Activated naive CD4-positive, alpha-beta T cell treated with anti-CD3 and anti-CD28 coated beads, Interleukin-2, amount 50 U/mL, for 72 hours (primary cell): ENCODE results near the gene PNPLA7. TPM values are rescaled to one million over a fixed set of nuclear protein-coding genes. Genes with fewer than 3 reads are reported as not detected.
"Not testable (repeated sequence)": the region's sequence is repeated elsewhere in the genome, so short reads cannot be mapped to it uniquely, and the experiment has no call there.

Experiments
- ATAC-seq, 2 donors: fragments of 150-1000 bp; cut with Tn5 transposase; 2 replicates each; pipeline ENCODE4 v1.10.0; 2021; ENCODE audit warnings: mild to moderate bottlenecking in 2 of 2, moderate library complexity in 2 of 2
- DNase-seq, 2 donors: peaks; one replicate each; pipeline ENCODE4 v3.0.0; 2021 to 2022; ENCODE audit warnings: low spot score in 2 of 2
- H3K27ac Mint-ChIP-seq, 2 donors: one replicate each; pipeline ENCODE4 v1.8.0; 2022; ENCODE audit warnings: mild to moderate bottlenecking in 2 of 2, mixed read lengths in 2 of 2
- H3K36me3 Mint-ChIP-seq, 2 donors: one replicate each; pipeline ENCODE4 v1.8.0; 2022; ENCODE audit warnings: mixed read lengths in 2 of 2
- H3K9me3 Mint-ChIP-seq, 2 donors: one replicate each; pipeline ENCODE4 v1.8.0; 2022; ENCODE audit warnings: mixed read lengths in 2 of 2
- total RNA-seq, 2 donors: library from RNA; stranded (reverse); gene quantifications; one replicate each; pipeline ENCODE4 v1.2.3, GENCODE V29; 2022

Gene PNPLA7
- total RNA-seq, 2 donors from 2014 or later: 3.7 to 4.4 TPM

- Mint-ChIP-seq H3K27ac (no peak overlapping the region), H3K36me3 (no peaks in the 10 kb centered on the region), H3K9me3 (no peaks in the 10 kb centered on the region)
- peak in 1 of 2 donors; percentile 57 for DNase-seq
- no peak for ATAC-seq
These were observed 92.6 kb downstream of the PNPLA7 start for GRCh38 chr9:137457406-137458193.

- no peak overlapping the region for H3K27ac Mint-ChIP-seq
- DNase-seq: peak; percentile 4 to 55
- no peak for ATAC-seq
- H3K36me3 Mint-ChIP-seq: no peaks in the 10 kb centered on the region
- no peaks in the 10 kb centered on the region for H3K9me3 Mint-ChIP-seq
These were observed 93.3 kb downstream of the PNPLA7 start for GRCh38 chr9:137456864-137457405.

GRCh38 chr9:137456061-137456863, 93.9 kb downstream of the PNPLA7 start:
- H3K9me3 Mint-ChIP-seq: no peaks in the 10 kb centered on the region
- no peaks in the 10 kb centered on the region for H3K36me3 Mint-ChIP-seq
- no peak for ATAC-seq
- H3K27ac Mint-ChIP-seq: no peak overlapping the region
- peak; percentile 1 to 48 for DNase-seq

- no peaks in the 10 kb centered on the region for H3K9me3 Mint-ChIP-seq
- ATAC-seq: no peak
- no peaks in the 10 kb centered on the region for H3K36me3 Mint-ChIP-seq
- peak; percentile 12 to 56 for DNase-seq
- no peak overlapping the region for H3K27ac Mint-ChIP-seq
These were observed 94.7 kb downstream of the PNPLA7 start for GRCh38 chr9:137455359-137455991.

- H3K9me3 Mint-ChIP-seq: no peaks in the 10 kb centered on the region
- peak; percentile 7 to 56 for DNase-seq
- no peak overlapping the region for H3K27ac Mint-ChIP-seq
- ATAC-seq: no peak
- H3K36me3 Mint-ChIP-seq: no peaks in the 10 kb centered on the region
These were observed 95.4 kb downstream of the PNPLA7 start for GRCh38 chr9:137454597-137455358.

- no peak overlapping the region for H3K27ac Mint-ChIP-seq
- no peaks in the 10 kb centered on the region for H3K36me3 Mint-ChIP-seq
- DNase-seq (peak; percentile 59 to 61), ATAC-seq (peak; percentile 15 to 52)
- H3K9me3 Mint-ChIP-seq: no peaks in the 10 kb centered on the region
These were observed 96.0 kb downstream of the PNPLA7 start for GRCh38 chr9:137454145-137454596.

DNA sequence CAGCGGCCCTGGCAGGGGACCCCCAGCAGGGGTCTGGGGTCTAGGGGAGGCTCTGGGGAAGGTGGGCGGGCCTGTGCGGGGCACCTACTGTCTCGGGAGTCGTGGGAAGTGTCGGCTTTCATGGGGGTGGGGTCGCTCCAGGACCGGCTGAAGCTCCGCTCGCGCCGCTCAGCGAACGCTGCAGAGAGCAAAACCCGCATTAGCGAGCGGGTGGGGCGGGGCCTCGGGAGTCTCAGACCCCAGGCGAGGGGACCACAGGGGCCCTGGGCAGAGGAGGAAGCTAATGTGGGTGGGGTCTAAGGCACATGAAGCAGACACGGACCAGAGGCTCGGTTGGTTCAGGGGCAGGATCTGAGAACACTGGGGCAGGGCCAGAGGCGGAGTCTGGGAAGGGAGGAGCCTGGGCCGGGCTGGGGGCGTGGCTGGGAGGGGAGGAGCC, 96.5 kb downstream of the PNPLA7 start:
- ATAC-seq: peak; percentile 58 to 85
- H3K9me3 Mint-ChIP-seq: no peaks in the 10 kb centered on the region

DNA sequence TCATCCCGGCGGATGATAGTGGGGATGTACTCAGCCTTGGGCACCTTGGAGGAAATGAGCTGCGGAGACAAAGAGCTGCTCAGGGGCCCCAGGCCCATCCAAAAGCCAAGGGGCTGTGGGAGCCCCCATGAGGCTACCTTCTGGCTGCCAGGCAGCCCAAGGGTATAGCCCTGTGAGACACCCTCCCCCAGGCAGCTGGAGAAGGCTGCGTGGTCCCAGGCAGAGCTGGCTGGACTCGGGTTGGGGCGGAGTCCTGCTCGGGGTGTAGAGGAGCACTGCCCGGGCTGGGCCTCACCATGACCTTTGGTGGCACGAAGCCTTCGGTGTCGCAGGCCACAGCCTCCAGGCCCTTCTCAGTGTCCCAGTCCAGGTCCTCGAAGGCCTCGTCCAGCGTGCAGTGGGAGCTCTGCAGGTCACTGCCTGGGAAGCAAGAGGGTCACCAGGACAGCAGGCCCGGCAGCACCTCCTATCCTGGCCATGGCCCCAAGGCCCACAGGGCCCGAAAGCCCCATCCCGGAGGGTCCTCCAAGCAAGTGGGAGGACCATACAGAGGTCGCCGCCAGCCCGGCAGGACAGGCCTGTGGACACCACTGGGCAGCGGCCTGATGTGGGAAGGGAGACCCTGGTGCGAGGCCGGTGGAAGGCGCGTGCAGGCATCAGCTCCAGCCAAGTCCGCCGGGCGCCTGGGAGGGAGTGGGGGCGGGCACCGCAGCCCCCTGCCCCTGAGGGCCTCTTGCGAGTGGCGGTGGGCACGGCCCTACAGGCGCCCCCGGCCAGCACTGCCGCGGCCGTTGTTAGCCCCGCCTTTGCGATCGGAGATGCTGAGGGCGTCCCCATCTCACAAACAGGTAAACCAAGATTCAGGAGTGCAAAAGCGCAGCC, 97.2 kb downstream of the PNPLA7 start:
- Mint-ChIP-seq H3K9me3 (no peaks in the 10 kb centered on the region), H3K36me3 (no peaks in the 10 kb centered on the region), H3K27ac (no peak overlapping the region)
- no peak for ATAC-seq
- peak; percentile 3 to 58 for DNase-seq

More for the DNA sequence above, 96.5 kb downstream of the PNPLA7 start:
- Mint-ChIP-seq H3K36me3 (no peaks in the 10 kb centered on the region), H3K27ac (no peak overlapping the region)
- DNase-seq: peak; percentile 59 to 72

DNA sequence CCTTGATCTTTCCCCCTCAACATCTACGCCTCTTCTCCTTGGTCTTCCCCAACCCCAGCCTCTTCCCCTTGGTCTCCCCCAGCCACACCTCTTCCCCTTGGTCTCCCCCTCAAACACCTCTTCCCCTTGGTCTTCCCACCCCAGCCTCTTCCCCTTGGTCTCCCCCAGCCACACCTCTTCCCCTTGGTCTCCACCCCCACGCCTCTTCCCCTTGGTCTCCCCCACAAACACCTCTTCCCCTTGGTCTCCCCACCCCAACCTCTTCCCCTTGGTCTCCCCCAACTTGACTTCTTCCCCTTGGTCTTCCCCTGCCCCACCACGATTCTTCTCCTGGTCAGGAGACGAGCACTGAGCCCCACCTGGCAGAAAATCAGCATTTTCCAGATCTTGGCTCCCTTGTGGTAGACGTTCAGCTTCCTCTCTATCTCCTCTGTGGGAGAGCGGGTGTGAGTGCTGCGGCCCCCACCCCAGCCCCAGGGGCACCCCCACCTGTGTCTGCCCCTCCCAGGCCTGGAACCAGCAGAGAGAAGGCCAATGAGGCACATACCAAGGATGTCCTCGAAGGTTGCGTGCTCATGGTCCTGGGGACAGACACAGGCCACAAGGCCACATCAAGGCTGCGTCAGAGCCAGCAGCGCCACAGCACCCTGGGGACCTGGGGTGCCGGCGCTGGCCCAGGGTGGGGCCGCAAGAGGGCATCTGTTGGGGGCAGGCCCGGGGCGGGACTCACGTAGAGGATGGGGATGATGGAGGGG, 98.0 kb downstream of the PNPLA7 start:
- DNase-seq (peak in 1 of 2 donors; percentile 55), ATAC-seq (no peak)
- no peak overlapping the region for H3K27ac Mint-ChIP-seq
- no peaks in the 10 kb centered on the region for H3K9me3 Mint-ChIP-seq
- no peaks in the 10 kb centered on the region for H3K36me3 Mint-ChIP-seq

- H3K27ac Mint-ChIP-seq, H3K9me3 Mint-ChIP-seq, DNase-seq, H3K36me3 Mint-ChIP-seq, ATAC-seq: not testable (repeated sequence)
These were observed 98.8 kb downstream of the PNPLA7 start for GRCh38 chr9:137451264-137452005.

- H3K36me3 Mint-ChIP-seq, H3K9me3 Mint-ChIP-seq, H3K27ac Mint-ChIP-seq, ATAC-seq, DNase-seq: not testable (repeated sequence)
These were observed 99.5 kb downstream of the PNPLA7 start for GRCh38 chr9:137450539-137451222.

- ATAC-seq (no peak), DNase-seq (no peak)
- Mint-ChIP-seq H3K27ac (peak overlapping the region in 1 of 2 donors; percentile 36), H3K36me3 (no peaks in the 10 kb centered on the region), H3K9me3 (no peaks in the 10 kb centered on the region)
These were observed 100.2 kb downstream of the PNPLA7 start for GRCh38 chr9:137449931-137450538.

DNA sequence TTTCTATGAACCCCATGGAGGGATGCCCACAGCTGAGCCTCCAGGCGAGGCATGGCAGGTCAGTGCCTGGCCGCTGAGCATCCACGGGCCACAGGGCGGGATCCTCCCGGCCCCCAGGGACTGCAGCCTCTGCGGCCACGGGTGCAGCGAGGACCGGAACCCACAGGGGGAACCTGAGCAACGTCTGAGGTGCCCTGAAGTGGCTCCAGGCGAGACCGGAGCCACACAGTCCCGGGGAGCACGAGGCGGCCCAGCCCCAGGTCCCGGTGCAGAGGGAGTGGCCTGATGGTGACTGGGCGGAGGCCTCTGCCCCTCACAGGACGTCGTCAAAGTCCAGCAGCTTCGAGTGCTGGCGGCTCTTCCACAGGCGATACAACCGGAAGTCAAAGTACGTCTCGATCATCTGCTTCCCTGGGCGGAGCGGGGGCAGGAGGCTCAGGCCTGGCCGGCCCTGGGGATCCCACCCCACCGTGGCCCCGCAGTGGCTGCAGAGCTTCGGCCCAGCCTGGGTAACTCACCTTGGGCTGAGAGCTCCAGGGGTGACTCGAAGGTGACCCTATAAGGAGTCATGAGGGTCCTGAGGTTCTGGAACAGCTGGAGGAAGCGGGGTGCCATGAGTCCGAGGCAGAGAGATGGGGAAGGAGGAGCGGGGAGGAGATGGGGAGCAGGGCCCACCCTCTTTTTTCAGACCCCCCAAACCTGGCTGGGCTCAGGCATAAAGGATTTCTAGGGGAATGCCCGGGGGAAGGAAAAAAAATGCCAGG, 100.9 kb downstream of the PNPLA7 start:
- H3K36me3 Mint-ChIP-seq: no peaks in the 10 kb centered on the region
- DNase-seq (no peak), ATAC-seq (no peak)
- no peaks in the 10 kb centered on the region for H3K9me3 Mint-ChIP-seq
- H3K27ac Mint-ChIP-seq: no peak overlapping the region
